ENCODE results near the gene ODC1. TPM values are rescaled to one million over a fixed set of nuclear protein-coding genes. Genes with fewer than 3 reads are reported as not detected.
A peak's percentile ranks its signal among the peaks of the same experiment; 100 is the strongest.

ODC1 gene
- total and polyA plus RNA-seq, 12 donors = 6.4 to 204 (median 23.1) TPM

DNA sequence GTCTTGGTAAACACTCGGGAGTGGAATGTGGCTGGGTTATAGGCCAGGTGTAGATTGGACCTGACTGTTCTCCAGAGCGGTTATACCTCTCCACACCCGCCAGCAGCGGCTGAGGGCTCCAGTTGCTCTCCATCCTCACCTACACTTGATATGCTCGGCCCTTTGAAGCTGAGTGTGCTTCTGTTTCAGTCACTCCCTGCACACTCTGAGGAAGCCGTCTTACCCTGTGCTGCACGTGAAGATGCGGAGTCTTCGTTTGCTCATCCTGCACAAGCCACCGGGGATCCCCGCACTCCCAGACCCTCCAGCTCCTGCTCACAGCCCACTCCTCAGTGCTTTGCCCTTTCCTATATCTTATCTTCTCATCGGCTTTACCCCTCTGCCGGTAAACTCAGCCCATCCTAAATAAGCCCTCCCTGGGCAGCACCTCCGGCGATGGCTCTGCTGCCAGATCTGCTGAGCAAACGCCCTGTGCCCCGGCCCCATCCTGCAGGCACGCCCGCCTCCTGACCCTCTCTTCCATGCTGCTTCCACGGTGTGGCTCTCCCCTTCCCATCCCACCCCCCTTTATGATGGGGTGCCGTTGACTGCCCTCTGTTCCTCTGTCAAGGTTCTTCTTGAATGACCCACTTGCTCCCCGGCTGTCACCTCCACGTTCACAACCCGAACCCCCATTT lies 47.3 kb upstream of the ODC1 start:
- peaks cover 6% of the 10 kb centered on the region for H3K27me3 ChIP-seq
- TF ChIP-seq, protein P1, sequence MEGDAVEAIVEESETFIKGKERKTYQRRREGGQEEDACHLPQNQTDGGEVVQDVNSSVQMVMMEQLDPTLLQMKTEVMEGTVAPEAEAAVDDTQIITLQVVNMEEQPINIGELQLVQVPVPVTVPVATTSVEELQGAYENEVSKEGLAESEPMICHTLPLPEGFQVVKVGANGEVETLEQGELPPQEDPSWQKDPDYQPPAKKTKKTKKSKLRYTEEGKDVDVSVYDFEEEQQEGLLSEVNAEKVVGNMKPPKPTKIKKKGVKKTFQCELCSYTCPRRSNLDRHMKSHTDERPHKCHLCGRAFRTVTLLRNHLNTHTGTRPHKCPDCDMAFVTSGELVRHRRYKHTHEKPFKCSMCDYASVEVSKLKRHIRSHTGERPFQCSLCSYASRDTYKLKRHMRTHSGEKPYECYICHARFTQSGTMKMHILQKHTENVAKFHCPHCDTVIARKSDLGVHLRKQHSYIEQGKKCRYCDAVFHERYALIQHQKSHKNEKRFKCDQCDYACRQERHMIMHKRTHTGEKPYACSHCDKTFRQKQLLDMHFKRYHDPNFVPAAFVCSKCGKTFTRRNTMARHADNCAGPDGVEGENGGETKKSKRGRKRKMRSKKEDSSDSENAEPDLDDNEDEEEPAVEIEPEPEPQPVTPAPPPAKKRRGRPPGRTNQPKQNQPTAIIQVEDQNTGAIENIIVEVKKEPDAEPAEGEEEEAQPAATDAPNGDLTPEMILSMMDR (IDR thresholded peaks at IDR 0.05) = no peak
- no peak for TF ChIP-seq POLR2A (IDR thresholded peaks at IDR 0.05)
- H3K4me1 ChIP-seq (replicated peaks in 1 of 2) = no peaks in the 10 kb centered on the region
- H3K36me3 ChIP-seq (replicated peaks in 1 of 2) = no peaks in the 10 kb centered on the region
- H3K4me3 ChIP-seq = no peak overlapping the region
- peak in 1 of 7 donors; percentile 23 for DNase-seq
- H3K9me3 ChIP-seq (replicated peaks in 1 of 3) = no peaks in the 10 kb centered on the region
- no peak overlapping the region for H3K27ac ChIP-seq
- 72 to 78% (median 74%) methylated on average over 24 of the region's 24 CpGs for WGBS, 4 donors
- intact Hi-C loops (cut with DNase I) = no loop called here

DNA sequence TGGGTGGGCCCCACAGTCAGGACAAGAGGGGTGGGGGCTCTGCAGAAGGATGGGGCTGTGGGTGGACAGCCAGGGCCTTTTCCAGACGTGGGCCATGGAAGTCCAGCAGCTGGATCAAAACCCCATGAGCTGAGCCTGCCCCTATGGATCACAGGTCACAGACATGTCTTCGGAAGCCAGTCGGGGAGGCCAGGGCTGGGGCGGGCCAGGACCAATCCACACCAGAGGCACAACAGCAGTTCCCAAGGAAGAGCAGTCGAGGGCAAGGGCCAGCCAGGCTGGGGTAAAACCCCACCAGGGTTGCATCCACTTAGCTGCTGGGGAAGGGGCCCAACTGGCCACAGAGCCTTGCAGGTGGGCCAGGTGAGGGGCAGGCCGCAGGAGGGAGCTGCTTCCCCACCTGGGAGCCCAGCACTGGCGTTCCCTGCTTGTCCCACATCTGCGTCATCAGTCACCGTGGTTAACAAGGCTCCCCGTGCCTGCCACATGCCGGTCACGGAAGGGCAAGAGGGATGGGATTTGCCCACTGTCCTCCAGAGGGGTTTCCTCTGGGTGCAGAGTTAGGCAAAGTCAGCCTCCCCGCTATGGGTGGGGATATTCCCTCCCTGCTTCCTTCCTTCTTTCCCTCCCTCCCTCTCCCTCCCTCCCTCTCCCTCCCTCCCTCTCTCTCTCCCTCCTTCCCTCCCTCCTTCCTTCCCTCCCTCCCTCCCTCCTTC lies 46.4 kb upstream of the ODC1 start:
- no peaks in the 10 kb centered on the region for H3K4me1 ChIP-seq (replicated peaks in 1 of 2)
- DNase-seq = peak in 1 of 7 donors; percentile 6
- H3K9me3 ChIP-seq (replicated peaks in 1 of 3) = no peaks in the 10 kb centered on the region
- H3K27ac ChIP-seq = no peak overlapping the region
- peaks cover 6% of the 10 kb centered on the region for H3K27me3 ChIP-seq
- WGBS, 4 donors = 65 to 81% (median 70%) methylated on average over 10 to 13 of the region's 13 CpGs
- no peaks in the 10 kb centered on the region for H3K36me3 ChIP-seq (replicated peaks in 1 of 2)
- intact Hi-C loops (cut with DNase I) = no loop called here
- no peak for TF ChIP-seq POLR2A (IDR thresholded peaks at IDR 0.05)
- TF ChIP-seq, protein P1 (IDR thresholded peaks at IDR 0.05) = no peak
- no peak overlapping the region for H3K4me3 ChIP-seq

DNA sequence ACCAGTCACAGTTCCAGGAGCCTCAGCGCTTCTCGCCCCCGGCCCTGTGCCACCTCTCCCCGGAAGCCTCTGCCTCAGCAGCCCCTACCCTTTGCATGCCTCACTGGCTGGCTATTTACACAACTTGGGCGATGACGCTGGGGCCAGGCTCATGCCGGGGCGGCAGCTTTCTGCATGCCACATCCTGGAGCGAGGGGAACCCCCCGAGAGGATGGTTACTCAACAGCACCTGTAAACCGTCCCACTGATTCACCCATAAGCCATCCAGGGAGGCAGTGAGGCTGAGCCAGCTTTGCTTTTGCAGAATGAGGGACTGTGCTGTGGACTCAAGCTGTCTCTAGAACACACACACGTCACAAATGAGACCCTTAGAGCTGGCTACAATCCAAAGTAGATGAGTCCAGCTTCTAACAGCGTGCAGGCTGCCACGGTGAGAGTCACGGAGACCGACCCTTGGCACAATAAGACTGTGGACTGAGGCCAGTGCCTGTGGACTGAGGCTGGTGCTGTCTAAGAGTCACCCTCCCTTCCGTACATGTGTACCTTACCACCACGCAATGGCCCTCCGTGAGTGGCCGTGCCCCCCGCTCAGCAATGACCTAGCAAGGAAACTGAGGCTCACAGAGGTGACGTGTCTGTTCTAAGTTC lies 45.6 kb upstream of the ODC1 start:
- Histone ChIP-seq H3K9me3 (replicated peaks in 1 of 3) (no peaks in the 10 kb centered on the region), H3K27me3 (peaks cover 6% of the 10 kb centered on the region), H3K36me3 (replicated peaks in 1 of 2) (no peaks in the 10 kb centered on the region), H3K4me3 (no peak overlapping the region), H3K4me1 (replicated peaks in 1 of 2) (no peaks in the 10 kb centered on the region), H3K27ac (no peak overlapping the region)
- DNase-seq = peak in 2 of 7 donors; percentile 5 to 39
- WGBS, 4 donors = 65 to 76% (median 75%) methylated on average over 11 to 22 of the region's 22 CpGs
- intact Hi-C loops (cut with DNase I) = no loop called here
- TF ChIP-seq, protein P1 (IDR thresholded peaks at IDR 0.05) = no peak
- TF ChIP-seq POLR2A (IDR thresholded peaks at IDR 0.05) = no peak

DNA sequence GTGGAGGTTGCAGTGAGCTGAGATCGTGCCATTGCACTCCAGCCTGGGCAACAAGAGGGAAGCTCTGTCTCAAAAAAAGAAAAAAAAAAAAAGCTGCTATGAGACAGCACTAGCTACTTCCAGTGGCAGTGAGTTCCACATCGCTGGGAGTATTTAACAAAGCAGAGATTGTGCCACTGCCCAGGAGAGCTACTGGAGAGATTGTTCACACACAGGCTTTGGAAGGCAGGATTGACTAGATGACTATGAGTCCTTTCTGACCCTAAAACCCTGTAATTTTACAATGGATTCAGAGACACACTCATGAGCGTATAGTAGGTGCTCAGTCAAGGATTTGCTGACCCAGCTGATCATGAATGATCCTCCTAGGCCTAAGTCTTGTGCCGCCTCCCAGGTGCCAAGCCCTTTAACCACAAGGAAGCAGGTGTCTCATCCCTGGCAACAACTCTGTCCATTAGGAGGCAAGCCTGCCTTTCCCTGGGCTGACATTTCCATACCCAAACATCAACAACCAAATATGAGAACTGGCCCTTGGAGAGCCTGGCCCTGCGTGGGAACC lies 45.0 kb upstream of the ODC1 start:
- H3K27me3 ChIP-seq = peaks cover 6% of the 10 kb centered on the region
- no peaks in the 10 kb centered on the region for H3K4me1 ChIP-seq (replicated peaks in 1 of 2)
- WGBS, 4 donors = 83 to 89% (median 85%) methylated on average over 4 to 5 of the region's 5 CpGs
- TF ChIP-seq, protein P1 (IDR thresholded peaks at IDR 0.05) = no peak
- no peak for TF ChIP-seq POLR2A (IDR thresholded peaks at IDR 0.05)
- DNase-seq = peak in 1 of 7 donors; percentile 1
- H3K4me3 ChIP-seq = no peak overlapping the region
- no peak overlapping the region for H3K27ac ChIP-seq
- H3K9me3 ChIP-seq (replicated peaks in 1 of 3) = no peaks in the 10 kb centered on the region
- no peaks in the 10 kb centered on the region for H3K36me3 ChIP-seq (replicated peaks in 1 of 2)
- intact Hi-C loops (cut with DNase I) = no loop called here
